ENCODE data around the gene BBS2. TPM values are rescaled to one million over a fixed set of nuclear protein-coding genes. Genes with fewer than 3 reads are reported as not detected.

The BBS2 gene
- total and polyA plus RNA-seq, 9 of the 15 experiments (the other 6 are each of a cell fraction or from before 2014, with no cell fraction given): 4.2 to 22.7 (median 10.2) TPM

DNA sequence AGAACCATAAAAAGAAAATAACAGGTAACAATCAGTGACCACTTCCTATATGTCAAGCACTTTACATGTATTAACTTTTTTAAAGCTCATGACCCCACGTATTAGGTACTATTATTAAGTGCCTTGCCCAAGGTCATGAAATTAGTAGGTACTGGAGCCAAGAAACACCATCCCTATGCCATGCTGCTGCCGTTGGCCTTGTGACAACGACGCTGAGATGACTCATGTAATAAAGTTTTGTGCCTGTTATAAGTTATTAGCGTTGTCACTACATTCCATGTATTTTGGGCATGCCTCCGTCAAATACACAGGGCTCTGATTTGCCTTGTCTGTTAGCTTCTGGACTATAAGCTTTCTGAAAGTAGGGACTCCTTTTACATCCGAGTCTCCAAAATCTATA, 1.4 kb downstream of the BBS2 start (continued):
- TF ChIP-seq NEUROD1 (IDR thresholded peaks at IDR 0.05; ENCODE audit: borderline replicate concordance, low read depth, low read length, partially characterized antibody): no peak
- TF ChIP-seq, protein P1, sequence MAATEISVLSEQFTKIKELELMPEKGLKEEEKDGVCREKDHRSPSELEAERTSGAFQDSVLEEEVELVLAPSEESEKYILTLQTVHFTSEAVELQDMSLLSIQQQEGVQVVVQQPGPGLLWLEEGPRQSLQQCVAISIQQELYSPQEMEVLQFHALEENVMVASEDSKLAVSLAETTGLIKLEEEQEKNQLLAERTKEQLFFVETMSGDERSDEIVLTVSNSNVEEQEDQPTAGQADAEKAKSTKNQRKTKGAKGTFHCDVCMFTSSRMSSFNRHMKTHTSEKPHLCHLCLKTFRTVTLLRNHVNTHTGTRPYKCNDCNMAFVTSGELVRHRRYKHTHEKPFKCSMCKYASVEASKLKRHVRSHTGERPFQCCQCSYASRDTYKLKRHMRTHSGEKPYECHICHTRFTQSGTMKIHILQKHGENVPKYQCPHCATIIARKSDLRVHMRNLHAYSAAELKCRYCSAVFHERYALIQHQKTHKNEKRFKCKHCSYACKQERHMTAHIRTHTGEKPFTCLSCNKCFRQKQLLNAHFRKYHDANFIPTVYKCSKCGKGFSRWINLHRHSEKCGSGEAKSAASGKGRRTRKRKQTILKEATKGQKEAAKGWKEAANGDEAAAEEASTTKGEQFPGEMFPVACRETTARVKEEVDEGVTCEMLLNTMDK (IDR thresholded peaks at IDR 0.05; ENCODE audit: borderline replicate concordance, insufficient read depth, low read depth, low read length, poor library complexity, severe bottlenecking): no peak
- no peak for TF ChIP-seq ETV5 (CRISPR knock-in tag; IDR thresholded peaks at IDR 0.05; ENCODE audit: low read depth)
- TF ChIP-seq ZNF232 (CRISPR knock-in tag; IDR thresholded peaks at IDR 0.05): no peak
- TF ChIP-seq ZNF24 (IDR thresholded peaks at IDR 0.05): no peak

DNA sequence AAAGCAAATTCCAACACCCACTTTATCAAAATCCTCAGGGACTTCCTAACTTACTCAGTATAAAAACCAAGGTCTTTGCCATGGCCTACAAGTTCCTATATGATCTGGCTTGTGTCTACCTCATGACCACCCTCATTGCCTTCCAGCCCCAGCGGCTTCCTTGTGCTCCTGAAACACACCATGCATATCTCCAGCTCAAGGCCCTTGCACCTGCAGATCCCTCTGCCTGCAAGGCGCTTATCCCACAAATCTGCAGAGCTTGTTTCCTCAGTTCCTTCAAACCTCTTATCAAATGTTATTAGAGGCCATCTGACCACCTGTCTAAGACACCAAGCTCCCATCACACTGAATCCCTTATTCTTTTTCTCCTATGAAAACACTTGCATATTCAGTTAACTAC, 2.6 kb downstream of the BBS2 start:
- Histone ChIP-seq H4K20me1 (replicated peaks; ENCODE audit: control insufficient read depth, insufficient read depth, low read length) (no peaks in the 10 kb centered on the region), H3K4me1 (replicated peaks in 1 of 2; ENCODE audit: control insufficient read depth in 2 of 2, insufficient read depth in 2 of 2, low read length in 2 of 2) (peaks cover 10 to 13% of the 10 kb centered on the region in 2 experiments), H3K27ac (ENCODE audit: extremely low read depth, low read depth, low read length) (no peak overlapping the region), H3K9me3 (replicated peaks; ENCODE audit: control insufficient read depth, insufficient read depth, low read depth, low read length) (no peaks in the 10 kb centered on the region), H2AFZ (ENCODE audit: low read depth, low read length) (no peak overlapping the region), H3K36me3 (ENCODE audit: control insufficient read depth, insufficient read depth, low read length) (no peaks in the 10 kb centered on the region), H3K27me3 (ENCODE audit: control insufficient read depth in 2 of 2, insufficient read depth in 2 of 2, low read length in 2 of 2) (no peaks in the 10 kb centered on the region), H3K9ac (ENCODE audit: insufficient read depth in 1 of 2, low read depth in 2 of 2, low read length in 2 of 2) (no peak overlapping the region), H3K4me2 (ENCODE audit: insufficient read depth, low read length) (no peak overlapping the region), H3K4me3 (no peak overlapping the region), H3K79me2 (ENCODE audit: control insufficient read depth, insufficient read depth, low read length) (no peaks in the 10 kb centered on the region), H3K9me1 (ENCODE audit: control insufficient read depth, insufficient read depth, low read length) (no peaks in the 10 kb centered on the region)
- WGBS (ENCODE audit: insufficient coverage, low coverage, missing lambda C conversion rate): 15% methylated on average over 2 of the region's 2 CpGs
- ChIA-PET POLR2A (interaction anchor here (0.9 to 1.4 kb wide), 3 partner anchors 9 to 39 kb away, joined by 3 to 6 read pairs (median 3); no protein-coding TSS in a partner anchor), CTCF (ENCODE audit: low intra/inter-chr PET ratio) (no interaction called here)
- in situ Hi-C loops (cut with MboI) (no loop called here), intact Hi-C loops (cut with micrococcal nuclease) (loop anchor here (10.0 kb wide), 1 partner anchor 162 kb away; no protein-coding TSS in a partner anchor)
- no TSS peak for BruUV-seq (replicated peaks)
- ATAC-seq (no peak), DNase-seq (ENCODE audit: extremely low read depth in 1 of 4, low spot score in 3 of 4) (no peak), FAIRE-seq (no peak)
- TF ChIP-seq GATA2 (CRISPR knock-in tag; IDR thresholded peaks at IDR 0.05) (no peak), CREM (IDR thresholded peaks at IDR 0.05; ENCODE audit: low read depth) (no peak), BRD4 (IDR thresholded peaks at IDR 0.05) (no peak), TCF7L2 (IDR thresholded peaks at IDR 0.05; ENCODE audit: low read depth, low read length) (no peak), ZNF655 (CRISPR knock-in tag; IDR thresholded peaks at IDR 0.05) (no peak), CBX3 (IDR thresholded peaks at IDR 0.05; ENCODE audit: borderline replicate concordance in 1 of 2, low read length in 2 of 2) (no peak), PHF8 (IDR thresholded peaks at IDR 0.05; ENCODE audit: borderline replicate concordance, low read length) (no peak), ZNF263 (CRISPR knock-in tag; IDR thresholded peaks at IDR 0.05; ENCODE audit: borderline replicate concordance) (no peak), ZNF146 (CRISPR knock-in tag; IDR thresholded peaks at IDR 0.05; ENCODE audit: unreplicated experiment) (no peak), STAT6 (CRISPR knock-in tag; IDR thresholded peaks at IDR 0.05) (no peak), PTTG1 (tag; IDR thresholded peaks at IDR 0.05; ENCODE audit: low read depth) (no peak), SRSF1 (IDR thresholded peaks at IDR 0.05; ENCODE audit: low read depth, low read length) (no peak)

All from K562 (cell line).